HG02884 (cell line): Measurements from ENCODE around the gene UBALD1.

Source experiments
- ATAC-seq: cut with Tn5 transposase; IDR thresholded peaks from one replicate; pipeline ENCODE4 v1.9.1; 2021; ENCODE audit warnings: mild to moderate bottlenecking, moderate library complexity; ENCODE audit not compliant: unreplicated experiment

Gene UBALD1

DNA sequence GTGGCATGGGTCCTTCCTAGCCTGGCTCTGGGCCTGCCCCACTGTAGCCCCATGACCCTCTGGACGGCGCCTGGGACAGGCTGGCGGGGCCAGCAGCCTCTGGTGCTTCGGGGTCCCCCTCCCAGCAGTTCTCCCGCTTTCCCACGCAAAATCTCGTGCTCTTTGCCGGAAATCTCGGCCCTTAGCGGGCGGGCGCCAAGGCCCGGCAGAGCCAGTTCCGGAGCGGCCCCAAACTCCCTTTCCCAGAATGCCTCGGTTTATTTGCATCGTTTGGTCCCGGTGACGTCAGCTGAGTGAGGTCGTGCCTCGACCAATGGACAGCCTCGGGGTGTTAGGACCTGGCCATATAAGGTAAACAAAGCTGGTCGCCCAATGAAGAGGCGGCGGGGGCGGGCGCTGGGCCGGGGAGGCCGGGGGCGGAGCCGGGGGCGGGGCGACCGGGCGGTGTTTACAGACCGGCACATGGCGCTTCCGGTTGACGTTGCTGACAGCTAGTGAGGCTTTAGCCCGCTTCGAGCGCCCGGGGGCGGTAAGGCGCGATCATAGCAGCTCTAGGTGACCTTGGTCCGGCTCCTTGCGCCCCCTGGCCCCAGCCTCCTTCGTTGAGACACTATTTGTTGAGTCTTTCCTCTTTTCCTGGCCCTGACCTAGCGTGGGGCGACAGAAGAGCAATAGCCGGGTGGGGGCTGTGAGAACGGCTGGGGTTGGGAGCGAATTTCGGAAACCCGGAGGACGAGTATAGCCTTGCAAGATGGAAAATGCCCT is 1.5 kb upstream of the UBALD1 start:
- ATAC-seq: peak; percentile 71

DNA sequence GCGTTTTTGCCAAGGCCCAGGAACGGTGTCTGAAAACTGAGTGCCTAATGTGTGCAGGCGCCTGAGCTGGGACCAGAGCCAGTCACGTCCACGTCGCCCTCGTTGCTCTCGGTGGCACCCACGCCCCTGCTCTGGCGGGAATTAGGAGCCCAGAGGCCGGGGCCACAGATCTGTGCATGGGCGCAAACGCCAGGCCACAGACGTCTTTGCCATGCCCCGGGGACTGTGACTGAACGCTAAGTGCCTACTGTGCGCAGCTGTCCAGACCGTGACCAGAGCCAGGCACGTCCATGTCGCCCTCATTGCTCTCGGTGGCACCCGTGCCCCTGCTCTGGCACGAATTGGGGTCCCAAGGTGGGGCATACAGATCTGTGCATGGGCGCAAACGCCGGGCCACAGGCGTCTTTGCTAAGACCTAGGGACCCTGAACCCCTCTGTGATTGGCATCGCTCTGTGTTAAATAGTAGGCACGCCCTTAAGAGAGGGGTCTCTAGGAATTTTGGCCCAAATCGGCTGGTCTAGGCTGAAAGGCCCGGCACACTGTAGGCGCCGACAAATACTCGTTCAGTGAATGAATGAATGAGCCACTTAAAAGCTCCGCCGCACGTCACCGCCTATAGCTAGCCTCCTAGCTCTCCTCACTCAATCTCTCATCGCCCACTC is 827 bp upstream of the UBALD1 start:
- no peak for ATAC-seq

DNA sequence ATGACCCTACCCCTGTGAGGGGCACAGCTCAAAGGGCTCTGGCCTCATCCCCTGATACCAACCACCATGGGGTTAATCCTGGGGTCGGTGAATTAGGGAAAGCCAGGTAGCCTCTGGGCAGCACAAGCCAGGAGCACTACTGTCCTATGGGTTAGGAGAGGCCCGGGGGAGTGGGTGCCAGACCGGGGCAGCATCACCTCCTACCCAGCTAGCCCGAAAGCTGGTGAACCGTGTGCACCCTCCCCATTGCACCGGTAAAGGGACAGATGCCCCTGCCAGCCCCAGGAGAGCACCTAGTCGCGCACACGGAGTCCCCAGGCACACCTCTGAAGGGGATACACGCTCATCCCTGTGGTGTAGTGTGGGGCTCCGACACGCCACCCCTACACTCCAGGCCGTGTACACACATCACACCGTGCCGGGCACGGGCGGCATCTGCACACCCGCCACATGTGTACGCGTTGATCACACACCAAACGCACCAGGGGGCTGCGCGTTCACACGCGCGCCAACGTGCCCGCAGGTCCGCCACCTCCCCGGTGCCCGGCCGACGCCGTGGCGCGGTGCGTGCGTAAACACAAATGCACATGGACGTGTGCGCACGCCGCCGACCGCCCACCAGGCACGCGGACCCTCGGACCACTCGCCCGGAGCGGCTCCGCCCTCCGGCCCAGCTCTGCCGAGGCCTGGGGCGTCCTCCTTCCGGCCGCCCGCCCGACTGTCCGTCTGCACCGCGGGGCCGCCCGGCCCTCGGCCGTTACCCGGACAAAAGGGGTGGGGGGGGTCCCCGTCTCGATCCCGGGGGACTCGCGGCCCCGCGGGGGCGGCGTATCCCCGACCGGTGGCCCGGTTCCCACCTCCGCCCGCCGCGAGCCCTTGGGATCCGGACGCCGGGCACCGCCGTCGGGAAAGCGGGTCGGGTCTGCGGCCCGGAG is 785 bp downstream of the UBALD1 start:
- ATAC-seq: no peak

DNA sequence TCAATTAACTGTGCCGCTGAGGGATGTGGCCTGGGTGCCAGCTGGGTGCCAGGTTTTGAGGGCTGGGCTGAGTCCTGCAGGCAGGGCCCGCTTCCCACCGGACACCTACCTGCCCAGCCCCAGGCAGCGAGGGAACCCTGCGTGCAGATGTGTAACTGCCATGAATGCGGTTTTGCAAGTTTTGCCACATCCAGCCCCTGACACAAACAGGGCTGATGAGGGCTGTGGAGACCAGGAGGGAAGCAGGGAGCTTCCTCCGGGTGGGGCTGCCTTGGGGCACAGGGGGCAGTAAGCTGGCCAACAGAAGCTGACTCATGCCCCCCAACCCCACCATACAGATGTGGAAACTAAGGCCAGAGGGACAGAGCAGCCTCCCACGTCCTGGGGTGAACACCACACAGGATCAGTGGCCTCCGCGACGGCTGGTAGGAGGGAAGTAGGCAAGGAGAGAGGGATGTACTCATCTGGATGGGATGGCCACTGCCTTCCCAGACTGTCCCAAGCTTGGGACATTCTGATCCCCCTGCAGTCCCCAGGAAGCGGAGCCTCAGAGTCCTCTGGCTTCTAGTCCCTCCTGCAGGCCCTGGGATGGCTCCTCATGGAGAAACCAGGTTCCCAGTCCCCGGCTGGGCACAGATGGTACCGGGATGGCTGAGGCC is 1.6 kb downstream of the UBALD1 start:
- no peak for ATAC-seq

DNA sequence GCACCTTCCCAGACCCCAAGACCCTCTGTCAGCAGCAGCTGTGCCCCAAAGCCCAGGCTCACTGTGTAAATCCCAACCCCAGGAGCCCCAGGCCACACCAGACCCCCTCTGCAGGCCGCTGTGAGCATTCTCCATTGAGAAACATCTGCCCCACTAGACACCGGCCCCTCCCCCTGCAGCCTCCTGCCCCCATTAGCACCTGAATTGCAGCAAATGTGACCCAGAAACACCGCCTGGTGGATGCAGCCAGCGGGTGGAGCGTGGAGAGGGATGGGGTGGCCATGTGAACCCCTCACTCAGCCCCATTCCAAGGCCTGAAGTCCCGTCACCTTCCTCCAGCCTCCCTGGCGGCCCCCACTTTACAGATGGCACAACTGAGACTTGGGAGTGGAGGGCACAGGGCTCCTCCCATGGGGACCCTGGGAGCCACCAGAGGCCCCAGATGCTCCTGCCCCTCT is 2.2 kb downstream of the UBALD1 start:
- ATAC-seq: no peak

- ATAC-seq: no peak
Observed at GRCh38 chr16:4611337-4612021, 3.2 kb downstream of the UBALD1 start.

GRCh38 chr16:4610011-4611005 is 4.4 kb downstream of the UBALD1 start:
- no peak for ATAC-seq

DNA sequence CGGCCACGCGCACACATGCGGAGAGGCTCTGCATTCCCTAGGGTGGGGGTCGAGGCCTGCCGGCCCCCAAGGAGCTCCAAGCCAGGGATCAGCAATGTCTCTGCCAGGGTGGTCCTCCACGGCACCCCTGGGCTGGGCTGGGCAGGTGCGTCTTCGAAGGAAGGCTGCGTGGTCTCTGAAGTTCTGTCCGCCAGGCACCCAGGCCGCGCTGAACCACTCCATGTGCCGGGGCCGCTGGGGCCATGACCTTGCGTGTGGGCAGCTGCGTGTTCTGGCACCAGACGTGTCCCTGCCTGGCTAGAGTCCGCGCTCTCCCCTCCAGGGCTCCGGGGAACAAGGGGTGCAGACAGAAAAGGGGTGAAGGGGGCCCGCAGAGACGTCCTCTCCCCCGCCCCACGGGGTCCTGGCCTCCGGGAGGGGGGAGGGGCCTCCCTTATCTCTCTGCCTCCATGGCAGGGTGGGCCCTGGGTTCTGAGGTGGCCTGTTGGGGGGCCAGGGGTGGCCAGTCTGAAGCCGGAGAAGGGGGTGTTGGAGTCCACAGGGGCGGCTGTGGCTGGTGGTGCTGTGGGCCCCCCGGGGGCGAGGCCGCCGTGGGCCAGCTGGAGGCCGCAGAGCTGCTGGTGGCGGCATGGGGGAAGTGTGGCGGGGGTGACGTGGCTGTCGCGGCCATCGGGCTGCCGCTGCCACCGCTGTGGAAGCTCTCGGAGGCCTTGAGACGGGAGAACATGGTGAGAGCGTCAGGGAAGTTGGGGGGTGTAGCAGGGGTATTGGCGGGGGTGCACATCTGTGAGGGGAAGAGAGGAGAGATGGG is 5.3 kb downstream of the UBALD1 start:
- ATAC-seq: no peak

DNA sequence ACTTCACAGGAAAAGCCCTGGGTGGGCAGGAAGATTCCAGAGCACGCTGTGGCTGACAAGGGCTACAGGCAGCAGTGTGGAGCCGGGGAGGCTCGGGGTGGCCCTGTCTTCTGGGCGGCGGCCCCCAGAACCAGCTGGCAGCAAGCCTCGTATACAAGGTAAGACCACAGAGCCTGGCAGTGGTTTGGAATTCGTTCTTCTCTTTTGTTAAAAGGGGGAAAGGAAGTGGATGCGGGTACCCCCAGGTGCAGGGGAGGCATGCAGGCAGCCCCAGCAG is 6.0 kb downstream of the UBALD1 start:
- no peak for ATAC-seq

DNA sequence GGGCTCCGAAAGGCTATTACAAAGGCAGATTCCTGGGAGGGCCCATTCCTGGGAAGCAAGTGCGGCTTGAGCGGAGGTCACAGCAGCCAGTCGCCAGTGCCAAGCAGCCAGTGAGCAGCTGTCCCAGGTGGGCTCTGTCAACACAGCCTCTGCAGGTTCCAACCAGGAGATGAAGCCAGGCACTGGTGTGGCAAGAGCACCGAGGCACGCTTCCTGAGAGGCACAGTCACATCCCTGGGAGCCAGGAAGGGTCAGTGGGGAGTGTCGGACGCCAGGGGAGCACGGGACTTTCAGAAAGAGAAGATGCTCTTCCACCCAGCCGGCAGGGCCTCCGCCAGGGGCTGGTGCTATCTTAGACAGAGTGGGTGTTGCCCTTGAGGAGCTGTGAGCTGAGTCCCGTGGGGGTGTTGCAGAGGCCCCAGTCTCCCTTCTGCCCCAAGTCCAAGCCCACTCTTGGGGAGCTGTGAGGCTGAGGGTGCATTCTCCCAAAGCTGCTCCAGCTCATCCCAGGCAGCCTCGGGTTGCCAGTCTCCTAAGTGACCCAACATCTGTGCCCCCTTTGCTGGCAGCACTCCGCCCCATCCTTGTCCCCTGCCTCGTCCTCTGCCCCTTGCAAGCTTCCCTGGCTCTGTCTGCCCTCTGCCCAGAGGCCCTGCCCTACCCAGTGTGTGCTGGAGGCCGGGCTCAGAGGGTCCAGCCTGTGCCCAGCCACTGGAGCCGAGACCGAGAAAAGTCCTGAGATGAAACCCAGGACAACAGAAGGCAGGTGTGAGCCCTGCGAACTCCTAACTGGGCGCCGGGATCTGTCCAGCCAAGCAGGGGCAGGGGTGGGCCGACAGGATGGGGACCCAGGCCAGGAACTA is 6.6 kb downstream of the UBALD1 start:
- no peak for ATAC-seq

- no peak for ATAC-seq
Observed at GRCh38 chr16:4606354-4606753, 8.3 kb downstream of the UBALD1 start.

DNA sequence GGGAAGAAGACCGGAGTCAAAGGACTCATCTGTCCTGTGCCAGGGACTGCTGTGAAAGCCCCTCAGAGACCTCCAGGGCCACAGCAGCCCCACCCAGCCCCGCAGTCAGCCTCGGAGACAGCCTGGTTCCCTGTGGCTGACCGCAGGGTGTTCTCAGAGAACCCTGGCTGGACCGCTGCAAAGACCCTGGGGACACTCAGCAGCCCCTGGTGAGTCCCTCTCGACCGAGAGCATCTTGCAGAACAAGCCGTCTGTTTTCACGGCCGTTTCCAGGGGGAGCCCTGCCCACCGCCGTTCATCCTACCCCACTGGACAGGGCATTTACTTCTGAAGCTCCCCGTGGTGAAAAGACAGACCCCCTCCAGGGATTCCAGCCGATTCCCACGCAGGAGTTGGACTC is 10.3 kb downstream of the UBALD1 start:
- ATAC-seq: no peak

- no peak for ATAC-seq
Observed at GRCh38 chr16:4603624-4604170, 11.0 kb downstream of the UBALD1 start.

- no peak for ATAC-seq
Observed at GRCh38 chr16:4602331-4602730, 12.4 kb downstream of the UBALD1 start.

- ATAC-seq: no peak
Observed at GRCh38 chr16:4601864-4602186, 12.9 kb downstream of the UBALD1 start.

- no peak for ATAC-seq
Observed at GRCh38 chr16:4601036-4601863, 13.4 kb downstream of the UBALD1 start.

- ATAC-seq: no peak
Observed at GRCh38 chr16:4599545-4599944, 15.1 kb downstream of the UBALD1 start.
